Fibroblast of lung (primary cell): ENCODE results near the gene DNAH14. TPM values are rescaled to one million over a fixed set of nuclear protein-coding genes. Genes with fewer than 3 reads are reported as not detected.

Experiments
- DNase-seq, 2 donors: peaks; one replicate each; pipeline versions ENCODE4 v3.0.0 to v3.0.0-alpha.2; 2010; ENCODE audit warnings: low read depth in 2 of 2
- H2AFZ ChIP-seq: 2 replicates; pipeline ENCODE4 v1.5.1; 2012; ENCODE audit warnings: low read length, control low read depth, inconsistent platforms
- H3K27ac ChIP-seq: 2 replicates; pipeline ENCODE4 v1.5.1; 2011; ENCODE audit warnings: low read length, control low read depth; ENCODE audit not compliant: insufficient read depth
- H3K27me3 ChIP-seq: 2 replicates; pipeline ENCODE4 v1.5.1; 2011; ENCODE audit warnings: mild to moderate bottlenecking, low read length; ENCODE audit not compliant: control insufficient read depth, insufficient read depth
- H3K36me3 ChIP-seq: 2 replicates; pipeline ENCODE4 v1.5.1; 2011; ENCODE audit warnings: low read length; ENCODE audit not compliant: control insufficient read depth, insufficient read depth
- H3K4me1 ChIP-seq: 2 replicates; pipeline ENCODE4 v1.5.1; 2011; ENCODE audit warnings: low read length; ENCODE audit not compliant: control insufficient read depth, insufficient read depth; ENCODE audit errors: extremely low read depth
- H3K4me2 ChIP-seq: 2 replicates; pipeline ENCODE4 v1.5.1; 2011; ENCODE audit warnings: low read length, control low read depth; ENCODE audit not compliant: insufficient read depth; ENCODE audit errors: extremely low read depth
- H3K4me3 ChIP-seq, 4 experiments: fragments of 200-600 bp in 1 of 4; sonication (generic) in 1 of 4; replicated peaks in 1 of 4; 2 replicates each; pipeline ENCODE4 v1.5.1; 2011 to 2016; ENCODE audit warnings: low read length in 4 of 4, low read depth in 3 of 4, mild to moderate bottlenecking in 3 of 4, control low read depth in 2 of 4, inconsistent platforms in 1 of 4, mixed read lengths in 1 of 4; ENCODE audit not compliant: insufficient read depth in 1 of 4; ENCODE audit errors: control extremely low read depth in 1 of 4
- H3K79me2 ChIP-seq: 2 replicates; pipeline ENCODE4 v1.5.1; 2012; ENCODE audit warnings: mild to moderate bottlenecking, low read length, inconsistent platforms; ENCODE audit not compliant: control insufficient read depth, insufficient read depth
- H3K9ac ChIP-seq: 2 replicates; pipeline ENCODE4 v1.5.1; 2011; ENCODE audit warnings: mild to moderate bottlenecking, low read length, control low read depth; ENCODE audit not compliant: insufficient read depth
- H3K9me3 ChIP-seq: 2 replicates; pipeline ENCODE4 v1.5.1; 2012; ENCODE audit warnings: low read depth, low read length; ENCODE audit not compliant: control insufficient read depth, insufficient read depth
- H4K20me1 ChIP-seq: 2 replicates; pipeline ENCODE4 v1.5.1; 2011; ENCODE audit warnings: low read length; ENCODE audit not compliant: control insufficient read depth, insufficient read depth; ENCODE audit errors: extremely low read depth
- CTCF ChIP-seq, 2 donors: IDR thresholded peaks in 1 of 2; conservative IDR thresholded peaks in 1 of 2; 1 replicate in 1 of 2; 2 replicates in 1 of 2; pipeline ENCODE4 v1.5.1; 2011 to 2012; ENCODE audit warnings: low read length in 2 of 2, control low read depth in 1 of 2, inconsistent platforms in 1 of 2, low read depth in 1 of 2, mild to moderate bottlenecking in 1 of 2
- EZH2 ChIP-seq: IDR thresholded peaks from 2 replicates; pipeline ENCODE4 v1.5.1; 2012; ENCODE audit warnings: low read length, control low read depth, mild to moderate bottlenecking; ENCODE audit errors: missing control alignments
- polyA plus RNA-seq, 2 donors: library from polyadenylated mRNA; depleted of rRNA in 1 of 2; stranded (reverse) in 1 of 2; unstranded in 1 of 2; fragments of >200 nt; gene quantifications; 2 replicates each; pipeline ENCODE4 v1.2.1, GENCODE V29; 2011 to 2012; ENCODE audit warnings: missing spikeins in 1 of 2
- total RNA-seq: library from RNA; depleted of rRNA; stranded (reverse); fragments of >200 nt; gene quantifications from 2 replicates; pipeline ENCODE4 v1.2.1, GENCODE V29; 2014

DNAH14 gene
- total and polyA plus RNA-seq, 2 donors (not counting 1 experiment from before 2014, with no cell fraction given), result 5.4 to 19.7 TPM

DNA sequence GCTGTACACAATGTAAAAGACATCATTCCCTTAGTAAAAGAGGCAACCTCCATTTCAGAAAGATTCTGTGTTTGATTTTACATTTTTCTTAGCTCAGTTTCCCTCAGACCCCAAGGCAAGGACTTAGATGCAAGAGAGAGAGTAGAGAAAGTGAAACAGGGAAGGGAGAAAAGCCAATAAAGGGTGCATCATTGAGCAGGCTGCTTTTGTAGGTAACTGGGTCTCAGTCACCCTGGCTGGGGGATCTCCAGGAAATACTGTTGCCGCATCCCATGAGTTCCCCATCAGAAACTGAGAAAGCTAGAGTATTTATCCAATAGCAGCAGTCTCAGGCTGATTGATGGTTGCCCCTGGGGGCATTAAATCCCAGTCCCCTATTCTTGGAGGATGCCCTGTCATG, 23.1 kb upstream of the DNAH14 start:
- Histone ChIP-seq H3K27me3 (peaks cover 4% of the 10 kb centered on the region), H3K4me3 (no peak overlapping the region), H4K20me1 (no peaks in the 10 kb centered on the region), H3K4me1 (no peaks in the 10 kb centered on the region), H3K9me3 (no peaks in the 10 kb centered on the region), H3K36me3 (no peaks in the 10 kb centered on the region), H3K9ac (no peak overlapping the region), H3K27ac (no peak overlapping the region), H3K79me2 (no peaks in the 10 kb centered on the region), H3K4me2 (no peak overlapping the region), H2AFZ (no peak overlapping the region)
- TF ChIP-seq CTCF (conservative IDR thresholded peaks at IDR 0.05 in 1 of 2, IDR thresholded peaks at IDR 0.05 in 1 of 2; ENCODE audit: low read depth in 1 of 2, low read length in 2 of 2) (no peak), EZH2 (no peak)
- no peak for DNase-seq

GRCh38 chr1:224911217-224911616, 18.3 kb upstream of the DNAH14 start:
- Histone ChIP-seq H4K20me1 (no peaks in the 10 kb centered on the region), H2AFZ (no peak overlapping the region), H3K79me2 (no peaks in the 10 kb centered on the region), H3K27me3 (peaks cover 4% of the 10 kb centered on the region), H3K27ac (no peak overlapping the region), H3K4me2 (no peak overlapping the region), H3K36me3 (no peaks in the 10 kb centered on the region), H3K9me3 (no peaks in the 10 kb centered on the region), H3K9ac (no peak overlapping the region), H3K4me3 (no peak overlapping the region), H3K4me1 (no peaks in the 10 kb centered on the region)
- DNase-seq, result no peak
- TF ChIP-seq EZH2 (no peak), CTCF (conservative IDR thresholded peaks at IDR 0.05 in 1 of 2, IDR thresholded peaks at IDR 0.05 in 1 of 2; ENCODE audit: low read depth in 1 of 2, low read length in 2 of 2) (no peak)

DNA sequence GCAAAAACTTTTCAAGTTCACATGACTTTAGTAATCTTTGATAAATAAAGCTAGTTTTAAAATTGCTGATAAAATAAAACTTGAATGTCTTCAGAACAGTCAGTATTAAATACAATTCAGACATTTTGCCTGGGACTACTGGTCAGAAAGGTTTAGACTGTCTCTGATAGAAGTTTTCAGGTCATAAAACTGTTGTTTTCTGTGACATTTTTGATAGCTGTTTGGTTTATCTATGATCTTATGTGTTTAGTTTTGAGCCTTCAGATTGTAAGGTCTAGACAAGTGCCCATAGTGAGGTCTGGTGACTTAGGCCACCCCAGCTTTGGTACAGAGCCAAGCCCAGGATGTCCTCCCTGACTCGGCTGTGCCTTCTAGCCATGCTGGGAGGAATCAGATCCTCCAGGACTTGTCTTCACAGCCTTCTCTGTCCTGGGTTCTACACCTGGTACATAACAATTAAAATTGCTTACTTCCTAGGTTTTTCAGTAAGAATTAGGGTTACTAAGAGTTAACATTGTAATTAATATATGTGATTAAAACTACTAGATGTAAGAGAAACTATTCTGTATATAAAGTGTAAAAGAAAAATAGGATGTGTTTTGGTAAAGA, 15.1 kb upstream of the DNAH14 start:
- Histone ChIP-seq H3K79me2 (no peaks in the 10 kb centered on the region), H3K9ac (no peak overlapping the region), H3K4me1 (no peaks in the 10 kb centered on the region), H2AFZ (no peak overlapping the region), H3K4me2 (no peak overlapping the region), H3K27ac (no peak overlapping the region), H3K36me3 (no peaks in the 10 kb centered on the region), H3K9me3 (no peaks in the 10 kb centered on the region), H3K4me3 (no peak overlapping the region), H4K20me1 (no peaks in the 10 kb centered on the region), H3K27me3 (no peaks in the 10 kb centered on the region)
- no peak for TF ChIP-seq CTCF (conservative IDR thresholded peaks at IDR 0.05 in 1 of 2, IDR thresholded peaks at IDR 0.05 in 1 of 2; ENCODE audit: low read depth in 1 of 2, low read length in 2 of 2)
- TF ChIP-seq EZH2, result no peak
- peak in 1 of 2 donors; percentile 4 for DNase-seq
